HS-5 (cell line): ENCODE measurements around the gene SYCP3.

ENCODE experiments used
- DNase-seq: peaks from one replicate; pipeline ENCODE4 v3.0.0-alpha.2; 2012; ENCODE audit warnings: low read depth

SYCP3 gene

DNA sequence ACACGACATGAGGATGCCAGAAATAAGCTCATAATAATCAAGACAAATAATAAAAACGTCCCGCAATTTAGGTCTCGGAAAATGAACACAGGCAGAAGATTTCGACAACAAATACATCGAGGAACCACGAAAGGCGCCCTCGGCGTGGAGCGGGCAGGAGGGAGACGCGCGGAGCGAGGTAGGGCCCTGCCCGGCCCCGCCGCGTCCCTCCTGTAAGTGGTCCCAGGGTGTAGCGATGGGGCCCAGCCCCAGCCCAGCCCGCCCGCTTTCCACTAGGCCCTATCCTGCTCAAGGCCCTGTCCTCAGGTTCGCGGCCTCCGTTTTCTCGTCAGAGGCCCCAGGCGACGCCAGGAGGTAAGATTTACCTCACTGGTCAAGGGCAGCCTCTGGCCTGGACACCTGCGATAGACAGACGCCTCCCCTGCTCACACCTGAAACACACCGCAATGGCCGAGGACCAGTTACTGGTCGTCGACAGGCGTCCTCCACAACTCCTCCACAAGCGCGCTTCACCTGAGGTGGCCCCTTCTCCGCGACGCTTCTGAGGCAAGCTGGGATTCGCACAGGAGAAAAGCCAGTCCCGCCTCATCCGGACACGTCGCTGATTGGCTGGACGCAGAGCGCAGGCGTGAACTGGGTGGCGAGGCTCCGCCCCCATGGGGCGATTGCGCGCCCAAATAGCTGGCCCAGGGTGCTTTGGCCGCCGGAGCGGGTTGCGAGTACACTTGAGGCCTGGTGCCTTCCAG is at the start of gene SYCP3:
Gene SYCP3, minus strand, starts transcription at position 543 of the 746 bp plus-strand sequence. CDS start 1,527 bp downstream, outside the sequence.
- no peak for DNase-seq

DNA sequence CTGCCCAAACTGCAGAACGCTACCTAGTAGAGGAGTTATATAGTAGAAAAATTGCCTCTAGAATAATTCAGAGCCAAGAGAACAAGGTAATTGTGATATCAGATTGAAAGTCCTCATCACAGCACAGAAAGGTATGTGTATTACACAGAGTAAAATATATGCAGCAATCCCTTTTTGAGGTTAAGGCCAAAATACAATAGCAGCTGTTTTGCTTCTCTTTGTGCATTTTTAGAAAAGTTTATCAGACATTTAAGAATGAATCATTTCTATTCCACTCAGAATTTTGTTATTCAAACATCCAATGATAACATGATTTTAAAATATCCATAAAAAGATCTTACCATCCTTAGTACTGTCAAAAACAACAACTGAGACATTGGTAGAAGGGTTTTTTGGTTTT is 46.4 kb upstream of the SYCP3 start:
- no peak for DNase-seq

DNA sequence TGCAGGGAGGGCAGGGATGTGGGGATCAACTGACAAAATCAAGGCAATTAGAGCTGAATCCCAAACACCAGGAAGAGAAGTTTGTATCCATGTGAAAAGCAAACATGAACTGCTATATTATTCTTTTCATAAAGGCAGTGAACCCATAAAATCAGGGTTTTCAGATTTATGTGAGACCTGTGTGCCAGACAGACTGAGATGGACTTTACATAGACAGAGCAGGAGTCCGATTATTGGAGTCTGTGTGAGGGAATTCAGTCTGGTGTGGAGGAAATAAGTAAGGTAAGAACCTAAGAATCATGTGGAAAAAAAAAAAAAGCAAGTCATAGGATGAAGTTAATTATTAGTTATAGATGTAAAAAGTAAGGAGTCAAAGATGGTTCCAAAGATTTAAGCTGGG is 45.1 kb upstream of the SYCP3 start:
- DNase-seq: no peak

- DNase-seq: no peak
These were observed 44.6 kb upstream of the SYCP3 start for GRCh38 chr12:101783838-101784237.

- DNase-seq: no peak
These were observed 43.9 kb upstream of the SYCP3 start for GRCh38 chr12:101783150-101783549.

GRCh38 chr12:101782273-101782731 is 43.0 kb upstream of the SYCP3 start:
- DNase-seq: no peak

DNA sequence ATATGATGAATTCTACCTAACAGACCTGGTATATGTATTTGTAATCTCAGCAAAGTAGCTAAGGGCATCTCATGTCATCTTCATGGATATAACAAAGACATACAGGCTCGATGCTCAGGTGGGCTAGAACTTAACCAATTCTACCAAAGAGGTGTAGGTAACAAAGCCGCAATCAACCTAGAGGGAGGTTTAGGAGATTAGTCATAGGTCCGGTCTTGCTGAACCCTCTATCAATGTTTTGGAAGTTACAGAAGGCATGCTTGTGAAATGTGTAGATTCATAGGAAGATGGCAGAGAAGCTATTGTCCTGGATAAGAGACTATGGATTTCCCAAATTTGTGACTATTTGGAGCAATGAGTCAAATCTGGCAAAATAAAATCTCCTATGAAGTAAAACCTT is 42.6 kb upstream of the SYCP3 start:
- no peak for DNase-seq

DNA sequence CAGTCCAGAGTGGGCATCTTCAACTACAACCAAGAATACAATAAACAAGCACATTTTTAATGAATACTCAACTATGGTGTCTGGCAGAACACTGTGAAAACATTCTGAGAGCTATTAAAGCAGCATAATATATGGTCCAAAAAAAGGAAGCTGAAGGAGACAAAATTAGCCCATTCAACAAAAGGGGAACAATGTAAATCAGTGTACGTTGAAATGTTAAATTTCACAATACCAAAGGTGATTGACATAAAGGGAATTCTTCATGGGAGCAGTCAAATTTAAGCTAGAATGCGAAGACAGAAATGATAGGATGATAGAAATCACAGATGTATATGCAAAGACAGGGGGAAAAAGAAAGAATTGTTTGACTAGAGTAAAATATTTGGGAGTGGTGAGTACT is 41.3 kb upstream of the SYCP3 start:
- DNase-seq: no peak

GRCh38 chr12:101779626-101780025 is 40.4 kb upstream of the SYCP3 start:
- no peak for DNase-seq

GRCh38 chr12:101779200-101779599 is 39.9 kb upstream of the SYCP3 start:
- no peak for DNase-seq

DNA sequence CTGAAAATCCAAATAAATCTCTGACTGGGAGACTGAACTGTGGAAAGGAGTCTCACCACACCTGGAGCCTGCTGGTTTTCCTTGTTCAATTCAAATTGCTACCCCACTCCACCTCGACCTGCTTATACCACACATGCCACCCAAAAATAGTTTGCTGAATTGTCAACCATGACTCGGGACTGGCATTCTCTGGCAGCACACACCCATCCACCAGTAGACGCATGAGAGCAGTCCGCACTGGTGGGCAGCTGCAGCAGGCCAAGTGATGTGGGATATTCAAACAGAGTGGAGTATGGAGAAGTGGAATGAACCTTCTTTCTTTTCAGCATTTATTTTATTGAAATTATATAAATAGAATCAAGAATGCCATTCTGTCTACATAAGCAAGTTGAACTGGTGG is 38.7 kb upstream of the SYCP3 start:
- no peak for DNase-seq

DNA sequence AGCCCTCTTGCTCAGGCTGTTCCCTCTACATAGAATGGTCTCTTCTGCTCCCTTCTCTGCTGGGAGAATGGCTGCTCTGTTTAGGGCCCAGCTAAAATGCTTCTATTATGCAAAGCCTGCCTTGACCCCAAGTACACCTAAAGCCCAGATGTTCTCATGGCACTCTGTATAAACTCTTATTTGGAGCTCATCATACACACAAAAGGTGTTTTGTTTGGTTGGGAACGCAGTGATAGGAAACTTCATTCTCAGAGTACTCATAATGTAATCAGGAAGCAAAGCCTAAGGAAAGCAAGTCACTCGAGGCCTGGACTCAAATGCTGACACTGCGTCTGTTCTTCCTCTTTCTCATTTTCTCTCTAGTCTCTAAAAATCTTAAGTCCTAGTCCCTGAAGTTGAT is 38.2 kb upstream of the SYCP3 start:
- no peak for DNase-seq

DNA sequence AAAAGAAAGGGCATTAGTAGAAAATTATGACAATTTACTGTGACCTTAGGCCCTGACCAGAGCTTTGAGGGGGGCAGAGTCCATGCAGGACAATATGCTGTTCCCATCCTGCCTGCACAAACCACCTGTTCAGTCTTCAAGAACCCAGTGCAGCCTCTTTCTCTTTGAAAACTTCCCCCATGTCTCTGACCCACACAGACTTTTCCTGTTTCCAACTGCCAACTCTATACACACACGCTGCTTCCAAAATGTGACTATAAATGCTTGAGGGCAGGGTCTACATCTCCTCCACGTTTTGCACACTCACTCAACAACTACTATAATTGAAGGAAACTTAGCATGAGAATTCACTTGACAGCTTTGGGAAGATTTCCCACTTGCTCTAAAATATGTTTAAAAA is 36.6 kb upstream of the SYCP3 start:
- no peak for DNase-seq

DNA sequence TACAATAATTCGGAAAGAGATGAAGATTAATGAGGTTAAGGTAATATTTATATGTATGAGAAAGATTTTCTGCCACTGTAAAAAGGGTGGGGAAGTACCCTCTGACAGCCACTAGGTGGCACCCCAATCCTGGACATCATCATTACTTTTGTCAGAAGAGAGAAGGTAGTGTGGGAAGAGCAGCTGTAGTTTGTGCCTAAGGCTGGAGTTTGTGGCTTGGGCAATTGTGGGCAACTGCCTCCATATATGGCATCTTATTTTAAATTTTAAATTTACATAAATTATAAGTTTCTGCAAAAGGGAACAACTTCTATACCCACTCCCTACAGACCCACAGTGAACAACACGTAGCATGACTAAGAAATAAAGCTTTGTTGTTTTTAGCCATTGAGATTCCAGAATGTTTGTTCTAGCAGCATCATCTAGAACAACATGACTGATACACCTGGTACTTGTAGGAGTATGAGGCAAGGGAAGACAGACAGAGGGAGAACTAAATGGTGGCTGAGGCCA is 34.4 kb upstream of the SYCP3 start:
- no peak for DNase-seq

- no peak for DNase-seq
These were observed 32.9 kb upstream of the SYCP3 start for GRCh38 chr12:101772012-101772775.

DNA sequence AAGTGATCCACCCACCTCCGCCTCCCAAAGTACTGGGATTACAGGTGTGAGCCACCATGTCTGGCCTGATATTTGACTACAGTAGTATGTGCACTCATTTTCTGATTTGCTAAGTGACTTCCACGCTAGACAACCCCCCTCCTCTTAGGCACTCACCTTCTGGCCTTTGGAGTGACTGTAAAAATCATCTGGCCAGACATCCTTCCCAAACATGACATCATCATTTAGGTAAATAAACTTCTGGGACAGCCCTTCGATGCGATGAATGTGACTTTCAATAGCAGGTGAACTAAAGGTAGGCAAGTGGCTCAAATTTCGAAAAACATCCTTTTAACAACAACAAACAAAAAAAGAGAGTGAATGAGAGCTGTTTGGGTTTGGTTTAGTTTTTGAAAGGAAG is 30.6 kb upstream of the SYCP3 start:
- DNase-seq: no peak

DNA sequence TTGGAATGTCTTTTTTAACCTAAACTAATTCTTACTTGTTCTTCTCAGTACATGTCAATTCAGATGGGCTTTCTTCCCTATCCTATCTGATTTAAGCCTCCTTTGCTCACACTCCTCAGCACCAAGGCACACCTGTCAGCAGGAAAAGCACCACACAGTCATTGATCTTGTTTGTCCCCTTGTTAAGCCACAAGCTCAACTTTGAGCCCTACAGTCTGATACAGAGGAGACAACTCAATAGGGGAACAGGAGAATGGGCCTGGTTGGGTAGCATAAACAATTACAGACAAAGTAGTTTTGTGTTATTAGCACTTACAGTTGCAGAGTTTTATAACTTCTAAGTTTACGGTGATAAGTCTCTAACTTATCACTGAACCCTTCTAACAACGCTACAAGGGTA is 29.5 kb upstream of the SYCP3 start:
- no peak for DNase-seq

- DNase-seq: no peak
These were observed 28.3 kb upstream of the SYCP3 start for GRCh38 chr12:101767537-101767936.

DNA sequence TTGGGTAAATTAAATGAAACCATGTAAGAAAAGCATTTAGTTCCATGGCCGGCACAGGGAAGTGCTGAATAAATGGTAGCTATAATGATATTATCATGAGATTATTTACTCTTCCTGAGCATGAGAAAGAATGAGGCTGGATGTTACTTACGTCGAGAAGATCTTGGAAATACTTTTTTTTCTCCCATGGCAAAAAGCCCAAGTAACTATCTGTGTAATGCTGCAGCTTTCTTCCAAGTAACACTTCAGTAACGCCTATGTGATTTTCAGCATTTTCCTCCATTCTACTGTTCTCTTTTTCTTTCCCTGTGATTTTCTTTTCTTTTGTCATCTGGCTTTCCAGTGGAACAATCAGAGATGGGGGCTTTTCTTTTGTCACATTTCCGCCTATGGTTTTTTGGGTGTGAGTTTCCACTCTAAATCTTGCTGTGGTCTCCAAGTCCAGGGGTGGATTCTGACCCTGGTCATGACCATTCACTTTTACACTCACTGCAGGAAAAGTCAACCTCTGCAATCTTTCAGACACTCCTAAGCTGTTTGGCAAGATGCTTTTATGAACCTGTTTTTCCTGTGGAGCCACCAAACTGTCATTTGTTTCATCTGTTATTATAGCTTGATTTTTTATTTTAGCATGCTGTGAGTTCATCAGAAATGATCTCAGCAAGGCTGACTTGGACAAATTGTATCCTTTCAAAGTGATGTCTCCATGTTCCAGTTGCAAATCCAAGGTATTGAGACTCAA is 25.0 kb upstream of the SYCP3 start:
- DNase-seq: no peak

DNA sequence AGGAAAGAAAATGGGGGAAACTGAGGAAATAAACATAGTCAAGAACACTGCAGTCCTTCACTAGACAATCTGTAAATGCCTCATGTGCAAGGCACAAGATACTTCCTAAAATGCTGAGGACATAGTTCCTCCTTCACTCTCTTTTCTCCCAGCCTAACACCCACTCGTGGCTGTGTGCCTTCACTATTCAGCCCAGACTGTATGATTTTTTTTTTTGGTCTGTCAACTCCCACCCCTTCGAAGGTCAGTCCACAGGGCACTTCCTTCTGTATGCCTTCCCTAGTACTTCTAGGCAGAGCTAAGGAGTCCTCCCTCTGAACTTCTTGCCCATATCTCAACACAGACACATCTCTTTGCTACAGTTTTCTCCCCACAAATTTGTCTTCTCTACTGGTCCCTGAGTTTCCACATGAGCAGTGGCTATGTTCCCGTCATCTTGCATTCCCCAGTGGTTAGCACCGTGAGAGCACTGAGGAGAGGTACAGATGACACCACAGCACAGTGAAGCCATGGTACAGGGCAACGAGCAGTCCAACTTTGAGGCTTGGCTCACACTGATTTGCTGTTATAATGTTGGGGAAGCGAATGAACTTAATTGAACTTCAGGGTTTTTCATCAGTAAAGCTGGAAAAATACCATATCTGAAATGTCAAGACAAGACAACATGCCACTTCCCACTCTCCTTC is 24.1 kb upstream of the SYCP3 start:
- DNase-seq: no peak

GRCh38 chr12:101761781-101762180 is 22.5 kb upstream of the SYCP3 start:
- no peak for DNase-seq

DNA sequence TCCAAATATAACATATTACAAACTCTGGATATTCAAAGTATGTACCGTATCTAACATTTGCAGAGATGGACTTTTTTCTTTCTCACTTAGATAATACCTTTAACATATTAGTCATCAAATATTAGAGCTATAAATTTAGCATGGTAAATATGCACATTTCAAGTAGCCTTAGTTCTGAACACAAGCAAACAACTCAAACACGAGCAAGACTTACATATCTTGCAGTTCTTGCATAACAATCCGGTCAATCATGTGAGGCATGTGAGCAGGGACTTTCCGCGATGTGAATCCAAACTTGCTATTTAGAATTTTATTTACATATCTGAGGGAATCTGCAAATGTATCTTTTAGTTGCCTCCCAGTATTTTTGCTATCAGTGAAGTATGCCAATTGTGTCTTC is 22.1 kb upstream of the SYCP3 start:
- no peak for DNase-seq
